COR-L47 (cell line): ENCODE results near the gene OPHN1.

Experiments
- DNase-seq: peaks from one replicate; lab custom pipeline; 2025; lab: John Stamatoyannopoulos, UW

The OPHN1 gene

GRCh38 chrX:68249401-68249831, 183.9 kb downstream of the OPHN1 start:
- DNase-seq: no peak

- DNase-seq: no peak
Observed at GRCh38 chrX:68238568-68238967, 194.7 kb downstream of the OPHN1 start.

- no peak for DNase-seq
Observed at GRCh38 chrX:68234171-68234910, 199.0 kb downstream of the OPHN1 start.

DNA sequence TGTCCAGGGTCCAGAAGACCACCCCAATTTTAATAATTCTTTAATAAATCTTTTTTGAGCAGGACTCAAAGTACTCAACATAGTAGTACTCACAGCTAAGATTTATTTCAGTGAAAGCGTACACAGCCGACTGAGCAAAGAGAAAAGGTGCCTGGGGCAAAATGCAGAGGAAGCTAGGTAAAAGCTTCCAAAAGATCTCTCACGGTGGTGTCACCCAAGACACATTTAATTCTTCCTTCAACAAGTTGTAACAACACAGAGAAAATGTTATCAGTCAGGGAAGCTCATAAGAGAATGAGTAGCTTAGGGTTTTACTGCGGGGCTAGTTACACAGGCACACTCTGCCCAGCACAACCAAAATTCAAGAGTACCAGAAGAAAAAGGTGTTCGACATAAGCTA, 201.1 kb downstream of the OPHN1 start:
- no peak for DNase-seq

DNA sequence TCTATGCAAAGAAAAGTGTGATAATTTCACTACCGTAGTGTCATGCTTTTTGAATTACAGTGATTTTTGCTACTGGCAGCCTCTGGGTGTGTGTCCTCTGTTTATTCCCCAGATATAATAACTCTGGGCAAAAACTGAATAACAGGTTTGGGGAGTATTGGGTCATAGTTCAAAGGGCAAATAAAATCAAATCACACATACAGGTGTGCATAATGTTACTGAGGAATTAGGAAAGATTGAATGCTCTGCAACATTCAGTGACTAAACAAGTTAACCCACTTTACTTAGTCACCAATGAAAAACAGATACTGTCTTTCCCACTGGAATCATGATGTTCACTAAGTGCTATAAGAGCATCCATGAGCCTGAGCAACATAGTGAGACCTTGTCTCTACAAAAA, 224.3 kb downstream of the OPHN1 start:
- DNase-seq: no peak

DNA sequence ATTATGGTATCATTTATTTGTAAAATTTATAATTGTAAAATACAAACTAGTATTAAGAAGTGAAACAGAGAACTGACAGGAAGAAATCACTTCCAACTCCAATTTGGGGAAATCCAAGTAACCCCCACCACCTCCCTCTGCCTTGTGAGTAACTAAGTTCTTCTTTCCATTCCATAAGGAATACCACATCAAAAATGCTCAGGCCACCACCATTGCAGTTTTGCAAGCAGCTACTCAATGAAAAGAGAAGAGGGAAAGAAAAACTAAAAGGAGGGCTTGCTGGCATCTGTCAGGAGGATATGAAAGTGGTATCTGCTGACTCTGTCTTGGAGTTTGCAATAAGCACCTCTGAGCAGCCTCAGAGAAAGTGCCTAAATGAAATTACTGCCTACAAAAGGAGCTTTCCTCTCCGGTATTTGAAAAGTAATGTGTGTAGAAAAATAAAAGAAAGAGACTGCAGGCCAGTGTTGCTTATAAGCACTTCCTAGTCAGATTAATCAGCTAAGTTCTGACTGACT, 228.7 kb downstream of the OPHN1 start:
- DNase-seq: no peak

DNA sequence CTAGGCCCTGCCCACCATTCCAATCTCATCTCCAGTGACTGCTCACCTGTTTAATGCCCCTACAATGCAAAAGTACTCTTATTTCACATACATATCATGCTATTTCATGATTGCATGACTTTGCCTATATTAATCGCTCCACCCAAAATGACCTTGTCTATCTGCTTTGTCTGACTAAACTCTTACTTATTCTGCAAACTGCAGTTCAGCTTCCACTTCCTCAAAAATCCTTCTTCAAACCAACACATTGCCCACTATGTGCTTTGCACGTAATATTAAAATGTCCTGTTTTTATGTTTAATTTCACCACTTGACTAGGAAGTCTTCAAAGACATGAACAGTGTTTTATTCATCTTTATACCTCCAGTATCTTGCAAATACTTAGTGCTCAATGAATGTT, 229.6 kb downstream of the OPHN1 start:
- DNase-seq: no peak

DNA sequence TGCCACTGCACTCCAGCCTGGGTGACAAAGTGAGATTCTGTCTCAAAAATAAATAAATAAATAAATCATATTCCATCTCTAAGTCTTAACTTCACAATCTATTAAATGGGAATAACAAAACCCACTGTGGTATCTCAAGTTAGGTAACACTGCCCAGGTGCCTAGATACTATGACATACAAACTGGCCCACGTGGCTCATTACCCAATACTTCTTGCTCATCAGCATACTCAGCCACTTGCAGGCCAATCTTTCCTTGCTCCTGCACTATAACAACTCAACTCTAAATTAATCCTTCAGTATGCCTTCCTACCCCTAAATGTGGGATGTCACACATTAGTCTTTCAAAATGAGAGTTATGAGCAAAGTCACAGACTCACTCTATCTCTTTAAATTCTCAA, 230.1 kb downstream of the OPHN1 start:
- DNase-seq: no peak

DNA sequence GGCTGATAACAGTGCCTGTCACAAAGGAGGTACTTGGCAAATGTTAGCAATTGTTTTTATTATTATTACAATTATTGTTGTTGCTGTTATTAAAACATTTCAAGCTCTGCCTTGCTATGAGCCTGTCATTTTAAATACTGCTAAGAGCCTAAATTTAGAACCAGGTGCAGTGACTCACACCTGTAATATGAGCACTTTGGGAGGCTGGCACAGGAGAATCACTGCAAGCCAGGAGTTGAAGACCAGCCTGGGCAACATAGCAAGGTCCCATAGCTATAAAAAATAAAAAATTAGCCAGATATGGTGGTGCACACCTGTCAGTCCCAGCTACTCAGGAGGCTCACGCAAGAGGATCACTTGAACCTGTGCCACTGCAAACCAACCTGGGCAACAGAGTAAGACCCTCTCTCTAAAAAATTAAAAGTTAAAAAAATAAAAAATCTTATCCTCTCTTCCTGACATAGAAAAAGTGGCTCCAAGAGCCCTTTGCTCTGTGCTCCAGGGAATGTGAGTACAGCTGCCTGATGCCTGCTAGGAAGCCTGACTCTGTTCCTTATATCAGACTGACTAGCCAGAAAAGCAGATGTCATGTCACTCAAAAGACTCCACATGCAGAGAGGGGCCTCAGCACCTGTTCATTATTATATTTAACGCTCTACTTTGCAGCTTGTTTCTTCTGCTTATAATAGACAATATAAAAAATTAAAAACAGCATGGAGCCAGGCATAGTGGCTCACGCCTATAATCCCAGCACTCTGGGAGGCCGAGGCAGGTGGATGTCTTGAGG, 234.0 kb downstream of the OPHN1 start:
- no peak for DNase-seq

DNA sequence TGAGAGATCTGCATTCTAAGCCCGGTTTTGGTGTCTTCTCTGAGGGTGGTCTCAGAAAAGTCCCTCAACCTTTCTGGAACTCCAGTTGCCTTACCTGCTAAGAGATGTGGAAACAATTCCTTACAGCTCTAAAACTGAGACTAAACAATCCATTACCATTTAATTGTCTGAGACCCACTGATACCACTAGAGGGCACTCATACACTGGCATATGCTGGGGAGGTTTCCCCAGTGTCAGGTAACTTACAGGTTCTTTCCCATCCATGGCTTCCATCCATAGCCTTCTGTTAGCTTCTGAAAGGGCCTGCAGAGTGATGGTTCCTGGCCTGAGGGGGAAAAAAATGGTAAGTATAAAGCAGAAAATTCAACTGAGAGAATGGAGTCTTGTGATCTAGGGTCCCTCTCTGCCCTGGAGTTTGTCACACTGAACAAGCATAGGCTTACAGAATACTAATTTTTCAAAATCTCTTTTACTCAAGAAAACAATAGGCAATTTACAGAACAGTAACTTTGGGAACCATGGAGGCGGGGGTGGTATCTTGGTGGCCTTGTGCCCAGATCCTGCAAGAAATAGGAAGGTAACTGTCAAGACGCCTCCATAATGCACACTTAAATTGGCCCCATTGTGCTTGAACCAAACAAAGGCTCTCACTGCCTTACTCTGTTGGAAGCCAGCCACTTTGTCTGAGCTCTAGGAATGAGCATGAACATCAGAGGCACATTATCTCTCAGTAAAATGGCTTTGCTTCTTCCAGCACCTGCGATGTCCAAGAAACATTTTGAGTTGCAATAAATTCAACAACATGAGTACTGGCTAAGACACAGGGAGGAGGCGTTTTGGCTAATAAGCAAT, 236.1 kb downstream of the OPHN1 start:
- DNase-seq: peak; percentile 10

DNA sequence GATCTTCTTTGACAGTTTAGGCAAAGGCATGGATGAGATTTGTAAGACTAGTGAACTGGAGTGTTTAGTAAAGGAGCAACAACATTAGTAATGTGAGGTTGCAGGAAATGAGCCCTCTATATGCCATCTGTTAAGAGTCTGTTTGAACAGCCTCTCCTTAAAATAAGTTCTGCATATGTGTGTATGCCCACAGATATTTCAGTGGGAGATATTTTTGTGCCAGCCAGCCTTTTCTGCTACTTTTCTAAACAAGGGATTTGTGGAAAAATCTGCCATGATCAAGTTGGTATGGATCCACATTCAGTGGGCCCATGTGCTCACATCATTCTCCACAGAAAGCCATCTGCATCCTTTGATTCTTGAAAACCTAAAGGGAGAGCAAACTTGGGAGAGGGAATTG, 237.7 kb downstream of the OPHN1 start:
- no peak for DNase-seq

DNA sequence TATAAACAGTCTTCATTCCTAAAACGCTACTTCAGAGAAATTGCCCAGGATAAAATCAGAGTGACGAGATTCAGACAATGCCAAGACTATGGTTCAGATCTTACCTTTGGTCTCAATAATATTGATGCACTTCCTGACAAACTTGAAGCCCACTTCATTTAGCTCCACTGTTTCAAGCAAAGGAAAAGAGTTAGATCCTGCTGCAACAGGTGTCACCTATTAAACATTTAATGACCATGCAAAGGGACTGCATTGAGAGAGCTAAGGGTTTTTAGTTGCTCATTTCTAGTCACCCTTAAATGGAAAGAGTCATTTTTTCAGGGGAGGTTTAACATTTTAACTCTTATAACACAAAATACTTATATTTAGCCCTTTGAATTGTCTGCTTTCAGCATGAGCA, 239.5 kb downstream of the OPHN1 start:
- DNase-seq: no peak

GRCh38 chrX:68193234-68193633, 240.1 kb downstream of the OPHN1 start:
- DNase-seq: no peak

DNA sequence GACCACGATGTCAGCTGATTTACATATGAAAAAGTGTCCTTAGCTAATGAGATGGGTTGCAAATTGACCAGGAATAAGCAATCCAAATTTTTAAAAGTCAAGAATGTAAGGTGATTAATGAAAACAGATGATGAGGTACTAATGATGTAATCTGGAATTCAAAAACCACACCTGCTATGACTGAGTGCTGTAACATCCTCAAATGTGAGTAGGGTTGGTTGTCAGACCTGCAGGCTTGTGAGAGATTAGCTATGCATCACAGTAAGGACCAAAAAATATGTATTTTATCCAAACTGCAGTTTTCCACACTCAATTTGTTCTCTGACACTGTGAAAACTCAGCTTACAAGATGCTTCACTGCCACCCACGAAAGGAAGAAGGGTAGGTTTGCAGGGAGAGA, 242.5 kb downstream of the OPHN1 start:
- no peak for DNase-seq

- no peak for DNase-seq
Observed at GRCh38 chrX:68186552-68187262, 246.6 kb downstream of the OPHN1 start.

GRCh38 chrX:68185161-68185560, 248.1 kb downstream of the OPHN1 start:
- no peak for DNase-seq

- DNase-seq: no peak
Observed at GRCh38 chrX:68183612-68184214, 249.6 kb downstream of the OPHN1 start.

DNA sequence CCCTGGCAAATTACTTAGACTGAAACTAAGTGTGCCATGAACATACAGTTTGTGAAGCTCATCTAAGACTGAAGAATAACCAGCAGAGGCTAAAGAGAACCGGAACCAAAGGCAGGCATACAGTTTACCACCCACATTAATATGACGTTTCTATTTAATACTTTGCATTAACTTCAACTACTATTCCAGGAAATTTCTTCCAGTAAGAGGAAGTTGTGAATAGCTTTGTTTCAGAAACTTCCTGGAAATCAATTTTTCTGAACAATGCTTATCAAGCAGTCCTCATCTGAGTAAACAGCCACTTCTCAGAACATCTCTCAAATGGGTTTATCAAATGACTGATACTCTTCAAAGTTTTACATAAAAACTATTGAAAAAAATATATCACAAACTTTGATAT, 252.7 kb downstream of the OPHN1 start:
- no peak for DNase-seq

DNA sequence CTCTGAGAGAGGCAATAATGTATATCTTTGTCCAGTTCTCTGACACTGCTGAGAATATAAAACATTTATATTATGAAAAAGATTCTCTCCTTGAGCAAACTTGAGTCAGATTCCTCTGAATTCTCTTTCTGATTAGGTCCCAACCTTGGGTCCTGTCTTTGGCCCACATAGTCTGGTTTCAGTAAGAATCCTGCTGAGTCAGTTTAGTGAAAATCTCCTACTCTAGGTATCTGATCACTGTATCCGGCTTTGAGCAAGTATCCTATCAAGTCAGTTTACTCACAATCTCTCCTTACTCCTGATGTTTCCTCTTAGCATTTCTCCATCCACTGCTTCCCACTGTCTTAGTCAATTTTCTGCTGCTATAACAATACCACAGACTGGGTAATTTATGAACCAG, 253.9 kb downstream of the OPHN1 start:
- DNase-seq: no peak

- DNase-seq: no peak
Observed at GRCh38 chrX:68177542-68177941, 255.8 kb downstream of the OPHN1 start.

DNA sequence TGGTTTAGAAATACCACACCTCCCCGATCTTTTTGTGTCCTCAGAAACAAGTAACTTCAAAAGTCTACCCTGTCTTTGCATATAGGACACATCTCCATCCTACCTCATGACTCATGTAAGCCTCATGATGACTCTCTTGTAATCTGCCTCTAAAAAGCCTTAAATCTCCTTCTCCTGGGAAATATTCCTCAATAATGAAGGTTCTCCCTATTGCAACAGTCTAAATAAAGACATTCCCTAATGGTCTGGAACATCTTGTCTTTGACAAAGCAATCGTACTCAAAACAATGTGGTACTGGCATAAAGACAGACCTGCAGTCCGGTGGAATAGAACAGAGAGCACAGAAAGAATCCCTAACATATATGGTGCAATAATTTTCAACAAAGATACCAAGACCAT, 257.7 kb downstream of the OPHN1 start:
- DNase-seq: no peak
